Measurements from ENCODE around the gene PPFIA2.

GRCh38 chr12:81588235-81589008 is 170.7 kb downstream of the PPFIA2 start:
- TF ChIP-seq CTCF (conservative IDR thresholded peaks at IDR 0.05) (no peak), ZFX (IDR thresholded peaks at IDR 0.05) (no peak)
